Amygdala (tissue), 56 donors: ENCODE measurements around the gene MAPK8IP3.

ENCODE experiments used
- DNase-seq, 56 donors: peaks; one replicate each; lab custom pipeline; 2025; lab: John Stamatoyannopoulos, UW

MAPK8IP3 gene

GRCh38 chr16:1732071-1732470 is 26.1 kb downstream of the MAPK8IP3 start:
- no peak for DNase-seq

GRCh38 chr16:1732551-1732987 is 26.6 kb downstream of the MAPK8IP3 start:
- peak in 4 of 56 donors; percentile 19 to 35 (median 27) for DNase-seq

DNA sequence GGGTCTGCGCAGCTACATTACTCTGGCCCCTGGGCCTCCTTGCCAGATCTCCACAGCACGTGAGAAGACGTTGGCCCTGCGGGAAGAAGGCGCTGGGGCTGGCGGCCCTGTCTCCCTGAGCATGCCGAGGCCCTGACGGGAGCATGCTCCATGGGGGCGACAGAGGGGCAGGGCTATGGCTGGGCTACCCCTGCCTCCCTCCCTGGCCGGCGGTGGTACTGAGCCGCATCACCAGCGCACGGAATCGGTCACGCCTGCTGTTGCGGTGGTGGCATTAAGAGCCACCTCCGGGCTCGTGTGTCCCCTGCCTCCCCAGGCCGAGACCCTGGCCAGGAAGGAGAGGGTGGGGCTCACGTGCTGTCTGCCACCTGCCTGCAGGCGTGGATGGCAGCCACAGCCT is 28.1 kb downstream of the MAPK8IP3 start:
- no peak for DNase-seq

- no peak for DNase-seq
Measured at GRCh38 chr16:1734816-1735215, 28.8 kb downstream of the MAPK8IP3 start.

- no peak for DNase-seq
Measured at GRCh38 chr16:1740234-1740633, 34.2 kb downstream of the MAPK8IP3 start.

DNA sequence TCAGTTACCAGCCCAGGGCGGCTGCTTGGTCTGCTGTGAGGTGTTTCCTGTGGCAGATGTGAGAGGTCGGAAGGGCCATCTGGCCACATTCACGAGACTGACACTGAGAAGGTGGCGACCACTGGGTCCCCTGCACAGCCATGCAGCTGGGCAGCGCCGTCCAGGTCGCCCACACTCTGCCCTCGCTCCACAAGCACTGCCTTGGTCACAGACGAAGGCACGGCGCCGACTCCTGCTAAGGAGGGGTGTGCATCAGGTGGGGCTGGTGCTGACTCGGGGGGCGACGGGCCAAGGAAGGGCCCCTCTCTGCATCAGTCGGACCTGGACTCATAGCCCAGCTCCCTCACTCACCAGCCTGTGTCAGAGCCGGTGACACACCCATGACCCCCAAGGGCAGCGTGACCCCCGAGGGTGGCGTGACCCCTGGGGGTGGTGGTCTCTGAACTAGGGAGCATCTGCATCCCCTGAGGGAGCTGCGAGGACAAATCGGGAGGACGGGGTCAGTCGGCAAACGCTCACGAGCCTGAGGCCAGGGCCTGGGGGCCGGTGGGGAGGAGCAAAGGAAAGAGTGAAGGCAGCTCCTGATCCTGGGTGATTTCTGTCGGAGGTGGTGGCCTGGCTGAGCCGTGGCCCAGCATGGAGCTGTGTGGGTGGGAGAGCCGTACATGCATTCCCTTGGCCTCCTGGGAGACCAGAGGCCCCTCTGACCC is 34.9 kb downstream of the MAPK8IP3 start:
- DNase-seq, result no peak

DNA sequence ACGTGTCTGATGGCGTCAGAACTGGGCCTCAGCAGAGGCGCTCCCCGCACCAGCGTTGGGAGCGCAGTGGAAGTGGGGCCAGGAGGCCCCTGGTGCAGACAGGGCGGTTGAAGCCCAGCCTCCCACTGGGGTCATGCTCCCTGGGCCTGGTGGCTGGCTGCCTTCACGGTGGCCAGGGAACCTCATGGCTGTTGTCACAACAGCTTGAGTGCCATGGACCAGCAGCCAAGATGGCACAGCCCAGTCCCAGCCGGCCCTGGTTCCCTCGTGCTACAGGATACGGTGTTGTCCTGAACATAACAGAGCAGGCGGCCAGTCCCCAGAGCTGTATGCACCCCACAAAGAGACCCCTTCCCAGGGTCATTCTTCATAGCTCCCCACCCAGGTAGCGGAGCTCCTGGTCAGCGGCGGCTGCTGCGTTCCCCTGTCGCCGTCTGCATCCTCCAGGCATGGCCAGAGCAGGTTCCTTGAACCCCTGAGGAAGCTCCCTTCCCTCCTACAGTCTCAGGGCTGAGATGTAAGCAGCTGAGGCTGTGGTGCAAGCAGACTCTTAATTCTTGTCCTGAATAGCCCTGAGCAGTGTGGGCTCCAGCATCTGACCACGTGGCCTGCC is 35.7 kb downstream of the MAPK8IP3 start:
- DNase-seq, result peak in 1 of 56 donors; percentile 17

DNA sequence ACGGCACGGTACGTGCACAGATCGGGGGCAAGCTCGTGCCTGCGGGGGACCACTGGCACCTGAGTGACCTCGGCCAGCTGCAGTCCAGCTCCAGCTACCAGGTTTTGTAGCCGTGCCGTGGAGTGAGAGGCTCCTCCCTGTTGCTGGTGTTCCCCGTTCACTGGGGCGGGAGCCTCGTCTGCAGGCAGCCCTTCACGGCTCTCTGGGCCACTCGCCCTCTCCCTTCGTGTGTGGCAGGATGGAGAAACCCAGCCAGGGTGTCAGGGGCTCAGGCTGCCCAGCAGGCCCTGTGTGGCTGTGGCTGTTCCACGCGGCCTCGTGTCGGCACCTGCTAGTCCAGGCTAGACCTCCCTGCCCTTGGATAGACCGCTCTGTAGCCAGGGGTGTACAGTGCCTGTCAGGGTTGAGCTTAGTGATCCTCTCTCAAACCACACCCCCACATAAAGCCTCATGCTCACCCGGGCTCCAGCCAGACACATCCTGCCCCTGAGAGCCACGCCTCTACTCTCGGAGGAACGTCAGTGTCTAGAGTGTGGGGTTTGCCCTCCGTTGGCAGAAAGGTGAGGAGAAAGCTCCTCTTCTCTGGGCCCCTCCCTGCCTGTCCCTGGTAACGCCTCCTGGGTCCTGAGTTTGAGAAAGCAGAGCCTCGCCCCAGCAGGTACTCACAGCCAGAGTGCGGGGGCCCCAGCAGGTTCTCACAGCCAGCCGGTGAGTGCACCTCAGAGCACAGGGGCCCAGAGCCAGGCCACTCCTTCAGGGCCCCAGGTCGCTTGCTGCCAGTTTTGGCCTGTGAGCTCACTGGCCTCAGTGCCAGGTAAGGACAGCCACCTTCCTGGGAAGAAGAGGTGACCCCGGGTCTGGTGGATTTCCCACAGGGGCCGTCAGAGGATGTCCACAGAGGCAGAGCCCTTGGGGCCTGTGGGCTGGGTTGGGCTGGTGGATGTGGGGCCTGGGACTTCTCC is 37.7 kb downstream of the MAPK8IP3 start:
- no peak for DNase-seq

DNA sequence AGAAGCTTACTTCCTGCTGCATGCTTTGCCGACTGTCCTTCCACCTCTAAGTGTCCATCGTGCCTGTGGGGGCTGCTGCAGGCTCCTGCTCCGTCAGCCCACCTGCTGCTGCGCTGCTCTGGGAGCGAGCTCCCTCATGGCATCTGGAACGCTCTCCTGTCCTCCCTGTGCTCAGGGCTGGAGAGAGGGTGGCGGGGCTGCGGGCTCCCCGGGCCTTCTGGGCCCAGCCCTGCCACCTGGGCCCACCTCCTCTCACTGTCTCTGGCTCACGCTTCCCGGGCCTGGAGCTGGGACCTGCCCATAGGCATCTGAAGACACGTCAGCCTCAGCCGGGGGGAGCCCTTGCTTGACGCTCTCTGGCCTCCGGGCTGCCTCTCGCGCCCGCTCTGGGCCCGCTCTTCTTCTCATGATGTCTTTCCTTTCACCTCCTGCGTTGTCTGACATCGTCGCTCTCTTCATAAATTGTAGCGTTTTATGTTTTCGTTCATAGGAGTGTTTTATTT is 38.4 kb downstream of the MAPK8IP3 start:
- no peak for DNase-seq

- DNase-seq, result no peak
Measured at GRCh38 chr16:1745181-1745899, 39.3 kb downstream of the MAPK8IP3 start.

GRCh38 chr16:1745900-1746692 is 40.1 kb downstream of the MAPK8IP3 start:
- DNase-seq, result no peak

DNA sequence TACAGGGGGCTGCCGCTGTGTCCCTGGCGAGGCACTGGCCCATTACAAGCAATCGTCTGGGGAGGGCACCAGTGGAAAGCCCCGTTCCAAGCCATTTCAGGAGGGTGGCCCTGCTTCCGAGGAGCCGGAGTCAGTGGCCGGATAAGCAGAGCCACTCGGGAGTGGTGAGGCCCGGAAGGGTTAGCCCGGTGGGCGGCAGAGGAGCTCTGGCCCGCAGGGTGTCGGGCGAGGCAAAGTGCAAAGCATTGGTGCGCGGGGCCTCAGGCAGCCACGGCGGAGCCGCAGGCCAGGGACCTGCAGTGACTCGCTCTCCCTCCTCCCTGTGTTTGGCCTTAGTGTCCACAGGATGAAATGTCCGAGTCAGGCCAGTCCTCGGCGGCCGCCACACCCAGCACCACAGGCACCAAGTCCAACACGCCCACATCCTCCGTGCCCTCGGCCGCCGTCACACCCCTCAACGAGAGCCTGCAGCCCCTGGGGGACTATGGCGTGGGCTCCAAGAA is 40.7 kb downstream of the MAPK8IP3 start:
- DNase-seq, result no peak

DNA sequence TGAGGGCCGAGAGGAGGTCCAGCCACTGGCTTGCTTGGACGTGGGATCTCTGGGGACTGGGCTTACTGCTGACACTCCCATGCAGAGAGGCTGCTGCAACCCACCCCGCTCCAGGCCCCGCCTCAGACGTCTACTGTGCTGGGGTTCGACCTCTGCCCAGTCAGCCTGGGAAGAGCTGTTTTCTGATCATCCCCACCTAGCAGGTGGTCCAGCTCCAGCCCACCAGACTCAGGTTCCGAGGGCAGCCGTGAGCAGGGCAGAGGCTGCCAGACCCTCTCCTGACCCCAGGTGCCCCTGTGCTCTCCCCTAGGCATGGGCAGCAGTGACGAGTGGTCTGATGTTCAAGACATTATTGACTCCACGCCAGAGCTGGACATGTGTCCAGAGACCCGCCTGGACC is 41.9 kb downstream of the MAPK8IP3 start:
- no peak for DNase-seq

DNA sequence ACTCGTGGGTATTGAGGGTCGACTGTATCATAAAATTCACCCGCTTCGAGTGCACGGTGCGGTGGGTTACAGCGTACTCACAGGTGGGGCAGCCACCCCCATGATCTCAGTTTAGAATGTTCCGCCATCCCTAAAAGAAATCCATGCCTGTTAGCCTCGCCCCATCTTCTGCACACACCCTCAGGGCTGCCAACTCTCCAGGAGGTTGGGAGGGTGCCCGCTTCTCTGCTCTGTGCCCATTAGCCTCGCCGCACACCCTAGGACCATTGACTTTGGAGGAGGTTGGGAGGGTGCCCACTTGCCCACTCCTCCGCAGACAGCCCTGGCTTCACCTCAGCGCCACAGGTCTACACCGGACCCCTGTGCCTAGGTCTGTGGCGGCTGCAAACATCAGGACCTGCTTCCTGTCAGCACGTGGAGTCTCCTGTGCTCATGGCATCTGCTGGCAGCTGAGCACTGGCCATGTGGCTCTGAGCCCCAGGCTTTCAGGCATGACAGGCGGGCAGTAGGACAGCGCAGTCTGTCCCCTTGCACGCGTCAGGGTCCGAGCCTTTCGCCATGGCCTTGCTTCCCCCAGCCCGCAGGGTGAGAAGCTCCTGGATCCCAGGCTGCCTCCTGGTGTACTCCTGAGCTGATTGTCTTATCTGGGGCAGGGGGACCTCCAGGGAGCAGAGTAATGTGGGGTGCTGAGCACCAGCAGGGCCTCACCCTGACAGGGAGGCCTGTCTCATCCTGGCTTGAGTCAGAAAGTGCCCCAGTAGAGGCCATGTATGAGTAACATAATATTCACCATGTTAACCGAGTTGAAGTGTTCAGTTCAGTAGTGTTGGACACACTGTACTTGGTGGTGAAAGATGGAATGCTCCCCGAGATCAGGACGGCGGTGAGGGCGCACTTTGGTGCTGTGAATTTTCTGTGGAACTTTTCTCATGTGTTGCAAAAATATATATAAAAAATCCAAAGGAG is 43.4 kb downstream of the MAPK8IP3 start:
- no peak for DNase-seq

- DNase-seq, result no peak
Measured at GRCh38 chr16:1751946-1752345, 46.0 kb downstream of the MAPK8IP3 start.

GRCh38 chr16:1752853-1753252 is 46.9 kb downstream of the MAPK8IP3 start:
- DNase-seq, result no peak

GRCh38 chr16:1754204-1754603 is 48.2 kb downstream of the MAPK8IP3 start:
- no peak for DNase-seq
